Ishikawa (cell line): Measurements from ENCODE around the gene MAP1S.

Experiments used
- CEBPB ChIP-seq: IDR thresholded peaks from 2 replicates; pipeline ENCODE4 v1.6.1; 2012
- CREB1 ChIP-seq: IDR thresholded peaks from 2 replicates; pipeline ENCODE4 v1.6.1; 2012; ENCODE audit warnings: low read depth
- EGR1 ChIP-seq: IDR thresholded peaks from 2 replicates; pipeline ENCODE4 v1.6.1; 2012
- EP300 ChIP-seq: IDR thresholded peaks from 2 replicates; pipeline ENCODE4 v1.6.1; 2012; ENCODE audit warnings: borderline replicate concordance
- FOXM1 ChIP-seq: IDR thresholded peaks from 2 replicates; pipeline ENCODE4 v1.6.1; 2012; ENCODE audit warnings: low read depth, borderline replicate concordance
- NFIC ChIP-seq: IDR thresholded peaks from 2 replicates; pipeline ENCODE4 v1.6.1; 2012
- RAD21 ChIP-seq: IDR thresholded peaks from 2 replicates; pipeline ENCODE4 v1.6.1; 2012; ENCODE audit warnings: low read depth
- TAF1 ChIP-seq: IDR thresholded peaks from 2 replicates; pipeline ENCODE4 v1.6.1; 2012; ENCODE audit warnings: low read depth, mild to moderate bottlenecking
- TCF12 ChIP-seq: IDR thresholded peaks from 2 replicates; pipeline ENCODE4 v1.6.1; 2012; ENCODE audit warnings: low read depth
- TEAD4 ChIP-seq: IDR thresholded peaks from 2 replicates; pipeline ENCODE4 v1.6.1; 2012
- YY1 ChIP-seq: IDR thresholded peaks from 2 replicates; pipeline ENCODE4 v1.6.1; 2012; ENCODE audit warnings: low read depth
- ZBTB7A ChIP-seq: IDR thresholded peaks from 2 replicates; pipeline ENCODE4 v1.6.1; 2012; ENCODE audit warnings: low read depth
- TF ChIP-seq, protein P1 (sequence below): IDR thresholded peaks from 2 replicates; pipeline ENCODE4 v1.6.1; 2012
- TF ChIP-seq, protein P2 (sequence below): IDR thresholded peaks from 2 replicates; pipeline ENCODE4 v1.6.1; 2012
- TF ChIP-seq, protein P3 (sequence below): IDR thresholded peaks from 2 replicates; pipeline ENCODE4 v1.6.1; 2012; ENCODE audit warnings: low read depth, mild to moderate bottlenecking

Gene MAP1S

DNA sequence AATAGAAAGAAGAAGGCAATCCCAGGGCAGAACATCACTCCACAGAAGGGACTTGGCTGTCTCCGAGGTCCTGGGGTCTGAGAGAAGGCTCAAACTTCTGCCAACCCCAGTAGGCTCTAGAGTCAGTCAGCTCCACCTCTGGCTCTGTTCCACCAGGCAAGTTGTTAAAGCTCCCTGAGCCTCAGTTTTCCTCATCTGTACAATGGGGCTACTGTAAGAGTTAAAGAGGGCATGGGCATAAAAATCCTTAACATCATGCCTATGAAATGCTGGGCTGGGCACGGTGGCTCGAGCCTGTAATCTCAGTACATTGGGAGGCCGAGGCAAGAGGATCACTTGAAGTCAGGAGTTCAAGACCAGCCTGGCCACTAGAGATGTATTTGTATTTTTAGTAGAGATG lies 36.2 kb upstream of the MAP1S start:
- TF ChIP-seq TAF1 (no peak), EGR1 (no peak), CREB1 (no peak), NFIC (no peak)

DNA sequence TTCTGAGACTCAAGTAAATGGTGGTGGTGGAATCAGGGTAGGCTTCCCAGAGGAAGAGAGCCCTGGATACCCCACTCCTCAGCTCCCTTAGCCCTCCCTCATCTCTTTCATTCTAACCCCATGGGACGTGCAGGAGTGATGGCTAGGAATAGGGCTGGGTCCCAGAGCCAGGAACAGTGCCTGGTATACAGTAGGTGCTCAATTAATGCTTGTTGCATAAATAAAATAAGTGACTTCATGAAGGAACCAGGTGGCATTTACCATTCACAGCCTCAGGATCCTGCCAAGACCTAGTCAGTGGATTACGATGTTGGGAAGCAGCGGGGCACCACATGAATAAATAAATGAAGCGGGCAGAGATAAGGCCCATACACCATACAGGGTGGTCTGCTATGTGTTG lies 35.0 kb upstream of the MAP1S start:
- TF ChIP-seq RAD21 (no peak), EP300 (no peak), CEBPB (no peak), ZBTB7A (no peak), EGR1 (no peak), TCF12 (no peak), CREB1 (no peak), YY1 (no peak), TEAD4 (no peak), FOXM1 (no peak), NFIC (no peak), TAF1 (no peak)
- TF ChIP-seq, protein P1, sequence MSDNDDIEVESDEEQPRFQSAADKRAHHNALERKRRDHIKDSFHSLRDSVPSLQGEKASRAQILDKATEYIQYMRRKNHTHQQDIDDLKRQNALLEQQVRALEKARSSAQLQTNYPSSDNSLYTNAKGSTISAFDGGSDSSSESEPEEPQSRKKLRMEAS: no peak
- TF ChIP-seq, protein P2, sequence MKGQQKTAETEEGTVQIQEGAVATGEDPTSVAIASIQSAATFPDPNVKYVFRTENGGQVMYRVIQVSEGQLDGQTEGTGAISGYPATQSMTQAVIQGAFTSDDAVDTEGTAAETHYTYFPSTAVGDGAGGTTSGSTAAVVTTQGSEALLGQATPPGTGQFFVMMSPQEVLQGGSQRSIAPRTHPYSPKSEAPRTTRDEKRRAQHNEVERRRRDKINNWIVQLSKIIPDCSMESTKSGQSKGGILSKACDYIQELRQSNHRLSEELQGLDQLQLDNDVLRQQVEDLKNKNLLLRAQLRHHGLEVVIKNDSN: no peak
- TF ChIP-seq, protein P3, sequence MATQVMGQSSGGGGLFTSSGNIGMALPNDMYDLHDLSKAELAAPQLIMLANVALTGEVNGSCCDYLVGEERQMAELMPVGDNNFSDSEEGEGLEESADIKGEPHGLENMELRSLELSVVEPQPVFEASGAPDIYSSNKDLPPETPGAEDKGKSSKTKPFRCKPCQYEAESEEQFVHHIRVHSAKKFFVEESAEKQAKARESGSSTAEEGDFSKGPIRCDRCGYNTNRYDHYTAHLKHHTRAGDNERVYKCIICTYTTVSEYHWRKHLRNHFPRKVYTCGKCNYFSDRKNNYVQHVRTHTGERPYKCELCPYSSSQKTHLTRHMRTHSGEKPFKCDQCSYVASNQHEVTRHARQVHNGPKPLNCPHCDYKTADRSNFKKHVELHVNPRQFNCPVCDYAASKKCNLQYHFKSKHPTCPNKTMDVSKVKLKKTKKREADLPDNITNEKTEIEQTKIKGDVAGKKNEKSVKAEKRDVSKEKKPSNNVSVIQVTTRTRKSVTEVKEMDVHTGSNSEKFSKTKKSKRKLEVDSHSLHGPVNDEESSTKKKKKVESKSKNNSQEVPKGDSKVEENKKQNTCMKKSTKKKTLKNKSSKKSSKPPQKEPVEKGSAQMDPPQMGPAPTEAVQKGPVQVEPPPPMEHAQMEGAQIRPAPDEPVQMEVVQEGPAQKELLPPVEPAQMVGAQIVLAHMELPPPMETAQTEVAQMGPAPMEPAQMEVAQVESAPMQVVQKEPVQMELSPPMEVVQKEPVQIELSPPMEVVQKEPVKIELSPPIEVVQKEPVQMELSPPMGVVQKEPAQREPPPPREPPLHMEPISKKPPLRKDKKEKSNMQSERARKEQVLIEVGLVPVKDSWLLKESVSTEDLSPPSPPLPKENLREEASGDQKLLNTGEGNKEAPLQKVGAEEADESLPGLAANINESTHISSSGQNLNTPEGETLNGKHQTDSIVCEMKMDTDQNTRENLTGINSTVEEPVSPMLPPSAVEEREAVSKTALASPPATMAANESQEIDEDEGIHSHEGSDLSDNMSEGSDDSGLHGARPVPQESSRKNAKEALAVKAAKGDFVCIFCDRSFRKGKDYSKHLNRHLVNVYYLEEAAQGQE: no peak

DNA sequence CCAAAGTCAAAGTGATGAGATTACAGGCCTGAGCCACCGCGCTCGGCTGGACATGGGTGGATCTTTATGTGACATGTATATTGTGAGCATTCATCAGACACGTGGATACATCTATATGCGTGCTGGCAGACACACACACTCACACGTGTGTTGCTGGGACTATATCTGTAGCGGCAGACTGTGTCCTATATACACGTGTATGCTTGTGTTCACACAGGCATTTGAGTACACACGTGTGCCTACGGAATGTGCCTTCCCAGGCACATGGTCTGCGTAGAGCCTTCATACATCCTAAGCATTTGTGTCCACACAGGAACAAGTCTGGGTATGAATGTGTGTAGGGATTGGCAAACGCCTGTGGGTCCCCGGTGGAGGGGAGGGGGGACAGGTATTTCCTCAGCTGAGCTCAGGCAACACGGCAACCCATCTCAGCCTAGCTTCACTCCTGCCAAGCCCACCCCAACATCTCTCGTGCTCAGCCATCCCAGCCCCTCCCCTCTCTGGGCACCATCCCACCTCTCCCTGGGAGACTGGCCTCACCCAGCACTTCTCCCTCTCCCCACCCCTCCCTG lies 33.7 kb upstream of the MAP1S start:
- TF ChIP-seq, protein P3: no peak
- 0 out of 2 replicates have a peak, but pooled peaks have one; percentile 1 for TF ChIP-seq ZBTB7A
- TF ChIP-seq, protein P1: no peak
- no peak for TF ChIP-seq TAF1

DNA sequence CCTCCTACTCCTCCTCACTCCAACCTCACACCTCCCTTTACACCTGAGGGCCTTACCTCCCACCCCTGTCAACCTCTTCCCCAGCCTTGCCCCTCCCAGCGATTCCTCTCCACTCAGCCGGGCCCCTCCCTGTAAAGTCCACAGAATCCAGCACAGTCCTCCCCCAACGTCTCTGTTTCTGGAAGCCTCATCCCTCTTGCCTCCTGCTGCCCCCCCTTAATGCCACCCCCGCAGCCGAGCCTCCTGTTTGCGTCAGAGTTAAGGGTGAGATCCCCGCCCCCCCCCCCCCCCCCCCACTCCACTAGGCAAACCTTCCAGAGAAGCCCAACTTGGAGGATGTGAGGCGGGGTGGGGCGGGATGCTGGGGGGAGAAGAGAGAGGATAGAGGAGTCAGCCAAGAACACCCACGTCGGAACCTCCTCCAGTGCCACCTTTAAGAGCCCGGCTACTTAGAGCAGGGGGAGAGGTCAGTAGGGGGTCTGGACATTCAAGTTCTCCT lies 33.2 kb upstream of the MAP1S start:
- TF ChIP-seq RAD21 (no peak), TEAD4 (no peak), ZBTB7A (0 out of 2 replicates have a peak, but pooled peaks have one; percentile 5), EGR1 (peak; percentile 45; the same call in 1 of the 2 replicates), CREB1 (no peak), TAF1 (no peak)
- TF ChIP-seq, protein P1: no peak

DNA sequence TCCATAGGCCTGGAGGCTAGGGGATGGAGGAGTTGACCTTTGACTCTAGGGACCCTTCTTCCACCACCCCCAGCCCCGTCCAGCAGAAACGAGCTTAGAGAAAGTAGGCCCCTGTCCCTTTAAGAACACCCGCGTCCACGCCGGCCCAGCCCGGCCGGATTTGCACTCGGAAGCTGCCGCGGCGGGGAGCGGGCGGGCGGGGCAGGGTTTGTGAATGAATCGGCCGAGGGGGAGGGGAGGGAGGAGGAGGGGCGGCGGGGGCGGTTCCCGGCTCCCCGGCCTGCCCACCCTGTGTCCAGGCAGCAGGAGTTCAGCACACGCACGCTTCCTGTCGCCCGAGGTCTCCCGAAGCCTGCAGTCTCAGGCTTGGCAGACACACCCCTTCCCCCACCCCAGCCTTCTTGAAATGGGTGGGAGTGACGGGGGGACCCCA lies 32.7 kb upstream of the MAP1S start:
- TF ChIP-seq, protein P1: peak; percentile 74; the same call in 1 of the 2 replicates
- 0 out of 2 replicates have a peak, but pooled peaks have one; percentile 19 for TF ChIP-seq EGR1
- TF ChIP-seq, protein P3: peak; percentile 35; the same call in 1 of the 2 replicates
- no peak for TF ChIP-seq TAF1
